Embryonic facial prominence (tissue), 1 donor: ENCODE results near the gene RHBDF2.

Experiments
- DNase-seq: peaks from one replicate; pipeline ENCODE4 v3.0.0-alpha.2; 2016; ENCODE audit errors: extremely low spot score

RHBDF2 gene

DNA sequence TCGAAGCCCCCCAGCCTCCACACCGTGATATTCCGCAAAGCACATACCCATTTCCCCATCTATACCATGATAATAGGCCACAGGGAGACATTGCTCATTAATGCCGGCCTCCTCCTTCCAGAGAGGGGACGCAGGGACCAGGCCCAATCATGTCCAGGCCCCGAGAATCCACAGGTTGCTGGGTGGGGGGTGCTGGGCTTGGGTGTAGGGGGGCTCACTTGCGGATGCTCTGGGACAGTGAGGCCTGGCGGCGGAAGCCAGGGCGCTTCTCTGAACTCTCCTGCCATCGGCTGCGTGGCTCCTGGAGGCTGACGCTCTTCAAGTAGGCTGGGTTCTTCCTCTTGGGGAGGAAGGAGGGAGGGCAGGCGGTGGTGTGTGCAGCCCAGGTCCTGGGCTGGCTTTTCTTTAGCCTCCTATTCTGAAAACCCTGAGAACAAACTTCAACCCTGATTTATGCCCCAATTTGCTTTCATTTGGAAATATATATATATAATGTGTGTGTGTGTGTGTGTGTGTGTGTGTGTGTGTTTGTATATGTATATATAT, 21.6 kb downstream of the RHBDF2 start:
- no peak for DNase-seq

DNA sequence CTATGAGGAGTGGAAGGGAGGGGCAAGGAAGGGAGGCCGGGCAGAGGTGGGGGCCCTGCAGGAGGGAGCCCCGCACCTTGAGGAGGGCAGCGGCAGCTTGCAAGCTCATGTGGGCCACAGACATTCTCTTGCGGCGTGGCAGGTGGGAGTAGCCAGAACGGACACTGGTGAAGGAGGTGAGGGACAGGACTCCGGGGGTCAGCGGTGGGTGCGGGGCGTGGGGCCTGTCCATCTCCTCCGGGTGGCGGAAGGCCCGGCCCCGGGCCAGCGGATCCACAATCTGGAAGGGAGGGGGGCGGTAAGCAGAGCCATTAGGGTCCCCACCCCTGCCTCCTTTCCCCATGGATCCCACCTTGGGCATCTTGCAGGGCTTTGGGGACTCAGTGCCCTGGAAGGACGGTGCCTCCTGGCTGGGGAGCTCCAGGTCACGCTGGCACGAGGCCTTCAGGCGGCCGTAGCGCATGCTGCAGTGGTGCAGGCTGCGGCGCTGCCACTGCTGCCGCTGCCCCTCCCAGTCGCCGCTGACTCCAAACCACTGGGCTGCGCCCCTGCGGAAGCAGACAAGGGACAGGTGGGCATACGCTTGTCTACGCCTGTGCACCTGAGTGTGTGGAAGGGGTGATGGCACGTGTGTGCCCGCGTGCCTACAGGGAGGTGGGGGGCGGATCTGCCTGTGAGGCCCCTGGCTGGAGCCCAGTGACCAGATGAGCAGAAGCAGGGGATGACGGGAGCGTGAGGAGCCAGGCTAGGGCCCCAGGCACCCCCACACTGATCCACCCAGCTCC, 22.3 kb downstream of the RHBDF2 start:
- DNase-seq, result no peak

DNA sequence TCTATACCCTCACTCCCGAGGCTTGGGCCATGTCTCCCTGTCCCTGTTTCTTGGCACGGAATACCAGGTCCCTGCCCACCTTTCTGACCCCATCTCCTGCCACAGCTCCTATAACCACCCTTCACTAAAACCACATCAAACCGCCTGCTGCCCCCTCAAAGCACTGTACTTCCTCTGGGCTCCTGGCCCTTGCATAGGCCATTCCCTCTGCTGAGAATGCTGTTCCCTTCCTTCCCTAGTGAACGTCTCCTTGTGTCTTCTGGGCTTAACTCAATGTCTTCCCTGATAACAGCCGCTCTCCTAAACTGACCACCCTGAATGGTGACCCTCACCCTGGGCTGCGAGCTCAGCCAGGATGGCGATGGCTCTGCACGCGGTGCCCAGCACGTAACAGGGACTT, 23.1 kb downstream of the RHBDF2 start:
- DNase-seq, result no peak

DNA sequence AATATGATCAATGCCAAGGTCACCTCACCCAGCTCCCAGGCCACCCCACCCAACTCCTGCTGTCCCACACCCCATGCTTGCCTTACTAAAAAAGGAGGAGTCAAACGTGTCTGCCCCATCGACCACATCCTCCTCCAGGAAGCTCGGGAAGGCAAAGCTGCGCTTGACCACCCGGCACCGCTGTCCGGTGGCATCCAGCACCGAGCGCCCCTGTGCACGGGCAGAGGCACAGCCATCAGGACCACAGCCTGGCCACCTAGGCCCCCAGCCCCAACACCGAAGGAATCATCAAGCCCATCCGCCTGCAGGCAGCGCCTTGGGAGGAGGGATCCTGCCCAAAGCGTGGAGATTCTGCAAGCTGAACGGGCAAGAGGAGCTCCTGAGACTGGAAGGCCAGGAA, 23.6 kb downstream of the RHBDF2 start:
- no peak for DNase-seq

DNA sequence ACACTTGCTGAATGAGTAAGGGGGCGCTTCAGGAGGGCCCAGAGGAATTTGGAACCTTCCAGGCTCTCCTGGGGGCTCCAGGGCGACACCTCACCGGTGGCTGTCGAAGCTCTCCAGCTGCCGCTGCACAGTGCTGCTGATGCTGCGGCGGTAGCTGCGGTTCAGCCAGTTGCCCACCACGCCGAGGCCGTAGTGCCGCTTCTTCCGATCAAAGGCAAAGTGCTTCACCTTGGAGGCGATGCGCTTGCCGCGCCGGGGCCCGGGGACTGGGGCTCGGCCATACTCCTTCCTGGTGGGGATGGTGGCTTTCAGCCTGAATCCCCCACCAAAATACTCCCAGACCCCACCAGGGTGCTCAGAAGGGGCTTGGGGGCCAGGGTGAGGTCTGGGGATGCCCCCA, 24.5 kb downstream of the RHBDF2 start:
- no peak for DNase-seq

DNA sequence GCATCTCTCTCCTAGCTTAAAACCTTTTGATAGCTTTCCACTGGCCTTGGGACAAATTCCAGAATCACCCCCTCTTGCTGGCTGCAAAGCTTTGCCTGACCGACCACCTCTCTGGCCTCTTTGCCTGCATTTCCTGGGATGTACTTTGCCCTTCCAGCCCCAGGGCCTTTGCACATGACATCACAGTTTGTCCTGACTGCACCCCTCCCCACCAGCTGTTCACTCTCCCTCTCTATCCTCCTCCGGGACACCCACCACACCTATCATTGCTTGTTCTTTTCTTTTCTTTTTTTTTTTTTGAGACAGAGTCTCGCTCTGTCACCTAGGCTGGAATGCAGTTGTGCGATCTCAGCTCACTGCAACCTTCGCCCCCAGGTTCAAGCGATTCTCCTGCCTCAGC, 25.9 kb downstream of the RHBDF2 start:
- DNase-seq, result no peak

DNA sequence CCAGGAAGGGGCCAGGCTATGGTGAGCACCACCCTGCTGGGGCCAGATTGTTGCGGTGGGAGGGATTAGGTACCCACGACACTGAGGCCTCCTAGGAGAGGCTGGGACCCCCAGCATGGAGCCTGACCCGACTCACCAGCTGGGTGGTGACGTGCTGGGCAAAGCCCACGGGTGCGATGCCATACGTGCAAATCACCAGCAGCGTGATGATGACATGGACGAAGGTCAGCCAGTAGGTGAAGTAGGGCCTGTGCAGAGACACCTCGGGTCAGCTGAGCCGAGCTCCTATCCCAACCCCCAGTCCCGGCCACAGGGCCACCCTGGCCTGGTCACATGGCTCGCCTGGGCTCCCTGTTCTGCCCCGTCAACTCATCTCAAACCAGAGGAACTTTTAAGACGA, 26.3 kb downstream of the RHBDF2 start:
- DNase-seq, result no peak

DNA sequence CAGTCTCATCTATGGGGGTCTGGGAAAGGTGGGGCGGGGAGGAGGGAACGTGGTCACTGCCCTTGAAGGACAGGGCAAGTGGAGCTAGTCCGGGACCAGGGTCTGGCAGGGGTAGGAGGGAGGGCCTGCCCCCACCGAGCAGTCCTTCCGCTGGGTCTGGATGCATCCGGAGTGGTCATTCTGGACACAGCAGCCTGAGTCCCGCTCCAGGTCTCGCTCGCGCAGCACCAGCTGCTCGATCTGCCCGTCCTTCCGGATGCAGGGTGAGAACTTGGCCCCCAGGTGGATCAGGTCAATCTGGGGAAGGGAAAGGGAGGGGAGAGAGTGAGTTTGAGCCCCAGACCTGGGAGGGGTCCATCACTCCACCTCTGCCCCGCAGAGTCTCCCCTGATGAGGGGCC, 27.0 kb downstream of the RHBDF2 start:
- DNase-seq, result no peak

DNA sequence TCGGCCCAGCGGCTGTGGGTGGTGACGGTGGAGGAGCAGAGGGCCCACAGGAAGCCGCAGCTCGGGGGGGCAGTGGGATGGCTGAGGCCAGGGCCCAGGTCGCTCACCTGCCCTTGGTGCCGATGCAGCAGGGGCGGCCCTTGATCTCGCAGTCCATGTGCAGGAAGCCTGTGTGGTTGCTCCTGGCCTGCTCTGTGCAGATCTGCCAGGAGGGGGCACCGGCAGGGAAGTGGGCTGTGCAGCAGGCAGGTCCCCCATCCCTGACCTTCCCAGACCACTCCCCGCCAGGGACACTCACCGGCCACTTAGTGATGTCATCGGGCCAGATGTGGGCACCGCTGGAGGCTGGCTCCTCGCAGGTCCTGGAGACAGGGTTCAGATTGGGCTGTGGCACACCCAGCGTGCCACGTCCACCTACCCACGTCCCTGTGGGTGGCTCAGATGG, 27.7 kb downstream of the RHBDF2 start:
- no peak for DNase-seq

DNA sequence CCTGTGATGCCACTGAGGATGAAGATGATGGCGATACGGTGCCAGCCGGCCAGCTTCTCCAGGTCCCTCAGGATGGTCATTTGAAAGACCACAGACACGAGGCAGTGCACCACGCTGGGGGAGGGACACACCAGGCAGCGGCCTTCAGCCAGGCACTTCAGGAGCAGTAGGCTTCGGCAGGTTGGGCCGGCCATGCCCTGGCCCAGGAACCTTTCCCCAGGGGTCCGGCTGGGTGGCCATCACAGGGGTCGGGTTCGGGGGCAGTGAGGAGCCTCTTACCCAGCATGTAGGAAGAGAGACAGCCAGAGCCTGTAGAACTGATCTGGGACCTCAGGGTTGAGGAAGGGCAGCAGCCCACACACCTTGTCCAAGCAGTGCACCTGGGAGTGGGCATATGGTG, 28.5 kb downstream of the RHBDF2 start:
- no peak for DNase-seq

DNA sequence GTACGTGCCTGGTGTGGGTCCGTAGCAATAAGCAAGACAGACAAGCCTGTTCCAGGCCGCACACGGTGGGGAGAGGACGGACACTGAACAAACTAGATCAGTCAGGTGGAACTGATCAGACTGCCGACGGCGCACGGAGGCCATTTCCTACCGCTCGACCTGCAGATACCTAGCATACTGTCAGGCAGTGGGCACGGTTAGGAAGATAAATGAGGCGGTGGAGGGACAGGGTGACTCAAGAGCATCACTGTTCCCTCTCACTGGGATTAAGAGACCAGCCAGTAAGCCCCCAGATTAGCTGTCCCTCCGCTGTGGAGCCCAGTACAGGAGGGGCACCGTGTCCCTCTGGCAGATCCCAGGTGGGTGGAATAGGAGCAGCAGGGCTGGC, 29.0 kb downstream of the RHBDF2 start:
- no peak for DNase-seq

DNA sequence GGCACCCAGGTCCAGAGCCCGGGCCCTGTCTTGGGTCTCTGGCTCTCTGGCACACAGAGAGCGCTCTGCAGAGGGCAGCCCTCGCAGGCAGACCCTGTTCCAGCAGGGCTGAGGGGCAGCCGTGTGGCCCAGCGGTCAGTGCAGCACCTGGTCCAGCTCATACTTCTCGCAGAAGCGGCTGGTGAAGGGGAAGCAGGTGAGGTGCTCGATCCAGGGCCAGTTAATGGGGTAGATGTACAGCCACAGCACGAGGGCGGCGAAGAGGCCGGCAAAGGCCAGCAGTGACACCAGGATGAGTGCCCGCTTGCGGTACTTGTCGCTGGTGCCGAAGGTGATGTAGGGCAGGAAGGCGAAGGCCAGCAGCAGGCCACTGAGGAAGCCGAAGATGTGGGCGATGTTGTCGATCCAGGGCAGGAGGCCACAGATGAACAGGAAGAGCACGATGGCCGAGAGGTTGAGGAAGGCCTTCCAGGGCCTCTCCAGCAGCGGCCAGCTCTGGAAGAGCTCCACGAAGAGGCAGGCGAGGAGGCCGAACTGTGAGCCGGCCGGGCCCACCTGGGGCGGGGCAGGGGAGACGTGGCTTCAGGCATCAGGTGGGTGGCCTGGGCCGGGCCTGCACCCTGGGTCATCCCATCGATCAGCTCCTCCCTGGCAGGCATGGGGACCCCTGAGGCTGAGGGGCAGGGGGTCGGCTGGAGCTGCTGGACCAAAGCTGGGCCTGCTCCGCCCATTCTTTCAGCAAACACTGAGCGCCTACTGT, 29.5 kb downstream of the RHBDF2 start:
- DNase-seq, result no peak

DNA sequence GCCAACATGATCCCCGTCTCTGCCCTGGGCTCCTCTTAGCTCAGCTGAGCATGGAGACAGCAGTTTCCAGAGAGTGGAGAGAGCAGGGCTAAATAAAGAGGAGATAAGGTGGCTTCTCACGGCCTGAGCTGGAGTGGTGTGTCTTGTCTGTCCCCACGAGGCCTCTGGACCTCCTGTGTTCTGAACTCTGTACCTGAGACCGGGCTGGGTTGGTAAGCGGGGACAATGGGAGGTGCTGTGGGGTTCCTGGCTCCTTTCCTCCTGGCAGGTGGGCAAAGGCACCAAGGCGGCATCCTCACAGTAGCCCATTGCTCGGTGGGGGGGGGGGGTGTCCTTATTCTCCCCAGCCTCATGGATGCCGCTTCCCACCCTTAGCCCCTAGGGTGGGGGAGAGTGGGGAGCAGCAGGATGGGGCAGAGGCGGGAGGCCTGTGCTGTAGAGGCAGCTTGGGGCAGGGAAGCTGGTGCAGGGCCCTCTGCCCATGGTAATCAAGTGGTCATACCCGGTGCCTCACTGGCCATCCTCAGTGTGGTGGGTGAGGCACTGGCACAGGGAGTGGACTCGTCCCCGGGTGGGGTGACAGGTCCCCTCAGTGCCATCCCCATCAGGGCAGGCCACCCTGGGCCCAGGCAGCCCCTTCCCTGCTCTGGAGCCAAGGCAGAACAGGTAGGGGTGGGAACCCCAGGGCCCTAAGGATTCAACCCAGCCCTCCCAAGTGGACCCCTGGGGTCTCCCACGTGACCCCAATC, 31.1 kb downstream of the RHBDF2 start:
- no peak for DNase-seq

DNA sequence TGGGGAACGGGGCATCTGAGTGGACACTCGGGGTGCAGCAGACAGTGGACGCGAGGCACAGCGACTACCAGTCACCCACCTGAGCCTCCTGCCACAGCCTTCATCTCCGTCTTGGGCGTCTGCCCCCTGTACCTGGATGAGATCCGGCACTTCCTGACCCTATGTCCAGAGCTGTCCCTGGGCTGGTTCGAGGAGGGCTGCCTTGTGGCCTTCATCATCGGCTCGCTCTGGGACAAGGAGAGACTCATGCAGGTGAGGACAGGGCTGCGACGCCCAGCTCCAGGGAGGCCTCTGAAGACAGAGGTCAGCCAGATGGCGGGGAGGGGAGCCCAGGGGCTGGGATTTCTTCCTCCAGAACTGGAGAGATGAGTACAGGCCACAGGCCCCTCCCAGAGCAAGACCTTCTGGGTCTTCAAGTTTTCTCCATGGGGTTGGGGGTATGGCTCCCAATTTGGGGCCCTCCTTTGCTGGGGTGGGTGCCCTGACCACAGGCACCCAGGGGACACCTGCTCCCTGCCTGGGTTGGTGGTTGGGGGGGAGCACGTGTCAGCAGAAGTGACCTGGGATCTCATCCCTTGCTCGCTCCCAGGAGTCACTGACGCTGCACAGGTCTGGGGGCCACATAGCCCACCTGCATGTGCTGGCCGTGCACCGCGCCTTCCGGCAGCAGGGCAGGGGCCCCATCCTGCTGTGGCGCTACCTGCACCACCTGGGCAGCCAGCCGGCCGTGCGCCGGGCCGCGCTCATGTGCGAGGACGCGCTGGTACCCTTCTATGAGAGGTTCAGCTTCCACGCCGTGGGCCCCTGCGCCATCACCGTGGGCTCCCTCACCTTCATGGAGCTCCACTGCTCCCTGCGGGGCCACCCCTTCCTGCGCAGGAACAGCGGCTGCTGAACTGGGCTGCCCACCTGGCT, 31.9 kb downstream of the RHBDF2 start:
- no peak for DNase-seq

DNA sequence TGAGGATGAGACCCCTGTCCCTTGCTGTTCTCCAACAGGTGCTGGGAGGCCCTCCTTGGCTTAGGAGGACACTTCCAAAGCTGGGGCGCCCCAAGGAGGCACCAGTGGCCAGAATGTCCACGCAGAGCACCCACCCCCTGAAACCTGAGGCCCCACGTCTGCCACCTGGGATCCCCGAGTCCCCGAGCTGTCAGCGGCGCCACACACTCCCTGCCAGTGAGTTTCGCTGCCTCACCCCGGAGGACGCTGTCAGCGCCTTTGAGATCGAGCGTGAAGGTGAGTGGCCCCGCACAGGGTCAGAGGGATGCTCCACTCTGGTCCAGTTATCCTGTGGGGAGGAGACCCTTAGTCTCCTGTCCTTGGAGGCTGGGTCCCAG, 32.6 kb downstream of the RHBDF2 start:
- DNase-seq, result no peak

DNA sequence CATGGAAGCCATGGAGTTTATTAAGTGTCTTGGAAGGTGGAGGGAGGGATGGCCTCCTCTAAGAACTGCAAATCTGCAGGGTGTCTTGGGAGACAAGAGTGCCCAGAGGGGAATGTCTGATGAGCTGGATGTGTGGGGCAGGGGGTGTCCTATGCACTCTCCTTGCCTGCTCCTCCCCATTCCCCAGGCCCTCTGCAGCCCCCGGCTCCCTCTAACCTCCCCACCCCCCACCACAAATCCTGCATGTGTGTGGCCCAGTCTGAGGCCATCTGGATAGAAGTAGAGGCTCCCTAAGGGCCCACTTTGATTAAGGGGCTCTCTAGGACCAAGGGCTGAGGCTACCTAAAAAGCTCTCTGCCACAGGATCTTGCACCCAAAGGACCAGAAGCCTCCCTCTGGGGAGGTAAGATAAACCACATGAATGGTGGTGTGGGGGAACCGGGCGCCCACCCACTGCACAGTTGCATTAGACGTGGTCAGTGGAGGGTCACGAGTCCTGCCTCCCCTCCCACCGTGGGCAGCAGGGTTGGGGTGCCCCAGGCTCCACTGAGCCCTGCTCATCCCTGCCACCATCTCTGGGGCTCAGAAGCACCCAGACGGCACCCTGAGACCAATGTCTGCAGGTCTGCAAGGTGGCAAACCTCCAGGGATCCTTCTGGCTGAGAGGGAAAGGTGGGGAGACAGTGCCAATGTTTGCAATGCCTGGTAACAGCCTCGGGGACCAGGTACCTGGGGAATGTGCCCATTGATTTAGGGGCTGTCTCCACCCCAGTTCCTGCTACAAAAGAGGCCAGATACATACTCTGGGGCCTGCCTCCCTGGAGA, 33.2 kb downstream of the RHBDF2 start:
- no peak for DNase-seq

DNA sequence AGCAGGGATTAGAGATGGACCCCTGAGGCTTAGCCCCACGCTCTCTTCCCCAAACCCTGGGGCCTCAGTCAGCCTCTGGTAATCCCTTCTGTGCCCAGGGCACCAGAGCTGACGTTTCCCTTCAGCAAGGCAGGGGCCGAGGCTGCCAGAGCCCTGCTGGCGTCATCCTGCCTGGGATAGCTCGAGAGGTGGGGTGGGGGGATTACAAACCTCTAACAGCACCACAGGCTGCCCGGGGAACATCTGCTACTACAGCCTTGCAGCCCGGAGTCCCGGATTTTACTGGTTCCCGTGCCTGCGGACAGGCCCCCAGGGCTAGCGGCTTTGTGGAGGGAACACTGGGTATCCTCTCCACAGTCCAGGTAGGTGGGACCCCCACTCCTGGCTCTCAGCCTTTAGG, 33.9 kb downstream of the RHBDF2 start, which contains the start of gene AANAT:
TSS of gene AANAT (plus strand) at position 238 of the 400 bp plus-strand sequence. CDS start 1,144 bp downstream, outside the sequence.
- no peak for DNase-seq

DNA sequence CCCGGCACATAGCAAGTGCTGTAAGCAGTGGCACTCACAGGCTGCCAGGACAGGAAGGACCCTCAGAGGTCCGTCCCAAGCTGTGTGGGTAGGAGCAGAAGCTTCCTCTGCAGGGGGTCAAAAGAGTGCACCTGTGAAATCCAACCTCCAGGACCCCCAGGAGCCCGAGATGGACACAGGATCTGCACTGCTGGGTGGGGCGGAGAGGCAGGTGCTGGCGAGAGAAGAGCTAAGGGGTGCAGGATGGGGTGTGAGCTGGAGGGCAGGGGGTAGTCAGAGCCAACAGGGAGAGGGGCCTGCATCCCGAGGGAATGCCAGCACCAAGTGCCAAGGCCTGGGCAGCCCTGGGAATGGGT, 34.5 kb downstream of the RHBDF2 start:
- DNase-seq, result no peak

DNA sequence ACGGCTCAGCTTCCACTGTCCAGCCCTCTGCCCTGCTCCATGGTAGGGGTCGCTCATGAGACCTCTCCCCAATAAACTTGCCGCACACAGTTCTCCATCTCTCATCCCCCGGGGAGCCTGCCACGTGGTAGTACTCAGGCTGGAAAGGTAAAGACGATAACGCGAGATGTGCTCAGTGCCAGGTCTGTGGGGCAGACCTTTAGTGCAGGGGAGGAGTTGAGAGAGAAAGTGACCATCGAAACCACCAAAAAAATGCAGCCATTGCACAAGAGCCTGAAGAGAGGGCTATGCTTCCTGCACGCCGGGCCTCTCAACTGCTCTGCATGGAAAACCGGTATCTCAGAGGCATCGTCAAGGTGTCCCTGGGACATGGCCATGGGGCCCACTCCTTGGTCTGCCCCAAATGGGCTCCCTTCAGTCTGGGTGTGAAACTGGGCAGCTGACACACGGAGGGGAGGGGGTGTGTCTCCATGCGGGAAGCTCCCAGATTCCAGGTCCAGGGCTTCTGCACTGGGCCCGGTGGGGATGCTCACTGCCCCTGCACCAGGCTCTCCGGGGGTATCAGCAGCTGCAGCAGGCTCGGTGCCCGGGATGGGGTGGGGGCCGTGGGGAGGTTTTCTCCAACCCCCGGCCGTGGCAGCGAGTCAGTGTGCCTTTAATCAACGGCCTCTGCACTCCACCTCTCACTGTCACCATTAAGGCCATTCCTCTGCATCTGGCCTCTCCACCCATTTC, 38.5 kb downstream of the RHBDF2 start:
- no peak for DNase-seq
